Naive thymus-derived CD8-positive, alpha-beta T cell (primary cell): ENCODE measurements around the gene RASD2. TPM values are rescaled to one million over a fixed set of nuclear protein-coding genes. Genes with fewer than 3 reads are reported as not detected.

Experiments used
- ATAC-seq, 2 donors: fragments of 150-1000 bp; cut with Tn5 transposase in 1 of 2; sonication (Bioruptor Pico), chemical (Tn5 transposase) in 1 of 2; 1 replicate in 1 of 2; 2 replicates in 1 of 2; pipeline ENCODE4 v1.10.0; 2021; ENCODE audit warnings: mild to moderate bottlenecking in 2 of 2, moderate library complexity in 2 of 2
- POLR2A ChIA-PET: fragments of 350-600 bp; sonication (Branson Sonifier 250); formaldehyde crosslinking; loops from one replicate; lab custom pipeline; 2021; ENCODE audit warnings: antibody characterized with exemption; lab: Charles Lee
- DNase-seq, 10 donors: peaks; one replicate each; pipeline versions ENCODE4 v3.0.0 to v3.0.0-alpha.2; 2020 to 2022
- H3K27ac Mint-ChIP-seq, 10 donors: one replicate each; pipeline ENCODE4 v1.8.0; 2020 to 2022; ENCODE audit warnings: mild to moderate bottlenecking in 10 of 10, mixed read lengths in 10 of 10, moderate library complexity in 4 of 10, inconsistent platforms in 1 of 10
- H3K27me3 Mint-ChIP-seq, 5 donors: one replicate each; pipeline ENCODE4 v1.8.0; 2021 to 2022; ENCODE audit warnings: mixed read lengths in 5 of 5
- H3K36me3 Mint-ChIP-seq, 3 donors: one replicate each; pipeline ENCODE4 v1.8.0; 2020 to 2022; ENCODE audit warnings: mixed read lengths in 3 of 3, mild to moderate bottlenecking in 2 of 3, inconsistent platforms in 1 of 3
- H3K4me1 Mint-ChIP-seq, 4 donors: one replicate each; pipeline ENCODE4 v1.8.0; 2021 to 2022; ENCODE audit warnings: mixed read lengths in 4 of 4
- H3K4me3 Mint-ChIP-seq, 10 donors: one replicate each; pipeline ENCODE4 v1.8.0; 2020 to 2022; ENCODE audit warnings: mild to moderate bottlenecking in 10 of 10, mixed read lengths in 10 of 10, moderate library complexity in 6 of 10, inconsistent platforms in 1 of 10
- H3K9me3 Mint-ChIP-seq, 9 donors: one replicate each; pipeline ENCODE4 v1.8.0; 2020 to 2022; ENCODE audit warnings: mixed read lengths in 9 of 9, mild to moderate bottlenecking in 3 of 9, inconsistent platforms in 1 of 9, moderate library complexity in 1 of 9
- polyA plus RNA-seq, 3 donors: library from polyadenylated mRNA; unstranded; fragments of 300-500 nt; fragmentation: Illumina TruSeq; gene quantifications; one replicate each; pipeline ENCODE4 v1.2.3, GENCODE V29; 2021
- total RNA-seq, 8 experiments: library from RNA in 2 of 8; stranded (reverse) in 2 of 8; gene quantifications; one replicate each; pipeline ENCODE4 v1.2.3 and lab custom pipeline; 2021 to 2026

RASD2 gene
- total and polyA plus RNA-seq, 5 experiments from 2014 or later, result 0.11 TPM; not detected in 4

DNA sequence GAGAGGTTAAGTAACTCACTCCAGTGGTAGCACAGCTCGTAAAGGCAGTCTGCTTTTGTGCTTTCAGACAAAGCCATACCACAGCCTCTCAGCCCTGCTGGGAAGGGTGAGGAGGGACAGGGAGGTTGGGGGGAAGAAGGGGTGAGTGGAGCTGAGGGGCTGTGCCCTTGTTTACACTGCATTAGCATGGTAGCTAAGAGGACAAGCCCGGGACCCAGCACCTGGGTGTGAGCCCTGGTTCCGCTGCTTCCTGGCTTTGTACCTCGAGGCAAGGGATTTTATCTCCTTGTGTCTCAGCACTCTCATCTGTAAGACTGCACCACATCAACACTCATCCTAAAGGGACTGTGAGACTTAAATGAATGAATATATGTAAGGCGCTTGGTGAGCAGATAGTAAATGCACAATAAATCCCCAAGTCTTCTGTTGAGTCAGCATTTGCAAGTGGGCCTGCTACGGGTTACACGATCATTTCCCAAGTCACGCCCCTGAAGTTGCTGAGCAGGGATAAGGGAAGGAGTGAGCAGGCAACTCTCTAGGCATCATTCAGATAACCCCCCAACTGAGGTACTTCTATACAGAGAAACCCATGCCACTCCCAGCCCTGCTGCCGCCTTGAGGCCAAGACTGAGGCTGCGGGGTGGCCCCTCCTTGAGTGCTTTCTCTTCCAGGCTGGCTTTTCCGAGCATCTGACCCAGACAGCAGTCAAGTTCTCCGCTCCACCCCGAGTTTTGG, 7.5 kb downstream of the RASD2 start:
- Mint-ChIP-seq H3K27ac (peak overlapping the region in 1 of 10 donors; percentile 43), H3K36me3 (no peaks in the 10 kb centered on the region), H3K4me3 (no peak overlapping the region), H3K27me3 (peaks cover 6 to 27% (median 14%) of the 10 kb centered on the region in 5 donors), H3K4me1 (peaks cover 4 to 19% (median 14%) of the 10 kb centered on the region in 4 donors), H3K9me3 (no peaks in the 10 kb centered on the region)
- ATAC-seq, result no peak
- no peak for DNase-seq
- POLR2A ChIA-PET, result no interaction called here

DNA sequence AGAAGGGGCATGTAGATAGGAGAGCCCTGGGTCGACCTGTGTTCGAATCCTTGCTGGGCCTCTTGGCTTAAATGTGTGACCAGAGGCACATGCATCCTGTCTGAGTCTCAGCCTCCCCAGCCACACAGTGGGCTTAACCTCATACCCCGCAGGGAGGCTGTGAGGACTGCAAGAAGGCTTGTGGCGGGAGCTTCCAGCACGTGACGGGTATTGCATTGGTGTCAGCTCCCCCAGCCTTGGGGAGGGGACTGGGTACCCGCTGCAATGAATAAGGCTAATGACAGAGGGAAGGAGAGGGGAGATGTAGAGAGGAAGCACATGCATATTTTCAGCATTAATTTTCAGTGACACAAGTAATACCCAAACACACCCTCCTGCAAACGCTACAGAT, 8.1 kb downstream of the RASD2 start:
- ATAC-seq, result no peak
- Mint-ChIP-seq H3K27ac (no peak overlapping the region), H3K9me3 (no peaks in the 10 kb centered on the region)

GRCh38 chr22:35549328-35549727, 8.7 kb downstream of the RASD2 start:
- no peak for ATAC-seq
- POLR2A ChIA-PET, result no interaction called here
- Mint-ChIP-seq H3K9me3 (no peaks in the 10 kb centered on the region), H3K4me3 (no peak overlapping the region), H3K4me1 (peaks cover 4 to 20% (median 16%) of the 10 kb centered on the region in 4 donors), H3K27ac (peak overlapping the region in 1 of 10 donors; percentile 32), H3K27me3 (peaks cover 0 to 17% (median 6%) of the 10 kb centered on the region in 5 donors), H3K36me3 (no peaks in the 10 kb centered on the region)
- DNase-seq, result no peak

More for the DNA sequence above, 8.1 kb downstream of the RASD2 start:
- Mint-ChIP-seq H3K4me3 (no peak overlapping the region), H3K27me3 (peaks cover 2 to 21% (median 8%) of the 10 kb centered on the region in 5 donors), H3K4me1 (peaks cover 6 to 21% (median 17%) of the 10 kb centered on the region in 4 donors), H3K36me3 (no peaks in the 10 kb centered on the region)
- POLR2A ChIA-PET, result no interaction called here
- no peak for DNase-seq

- H3K27ac Mint-ChIP-seq, result peak overlapping the region in 1 of 10 donors; percentile 28
- DNase-seq, result no peak
- H3K4me3 Mint-ChIP-seq, result no peak overlapping the region
- H3K4me1 Mint-ChIP-seq, result peaks cover 4 to 20% (median 15%) of the 10 kb centered on the region in 4 donors
- peaks cover 0 to 1% (median 0%) of the 10 kb centered on the region in 5 donors for H3K27me3 Mint-ChIP-seq
- no peaks in the 10 kb centered on the region for H3K36me3 Mint-ChIP-seq
- H3K9me3 Mint-ChIP-seq, result no peaks in the 10 kb centered on the region
- ATAC-seq, result no peak
- POLR2A ChIA-PET, result interaction anchor here (0.8 to 3.4 kb wide), 2 partner anchors 10 to 252 kb away, joined by 3 to 15 read pairs; partner anchors contain the start of genes RASD2 and TOM1
Observed at GRCh38 chr22:35551549-35552177, 11.0 kb downstream of the RASD2 start.

DNA sequence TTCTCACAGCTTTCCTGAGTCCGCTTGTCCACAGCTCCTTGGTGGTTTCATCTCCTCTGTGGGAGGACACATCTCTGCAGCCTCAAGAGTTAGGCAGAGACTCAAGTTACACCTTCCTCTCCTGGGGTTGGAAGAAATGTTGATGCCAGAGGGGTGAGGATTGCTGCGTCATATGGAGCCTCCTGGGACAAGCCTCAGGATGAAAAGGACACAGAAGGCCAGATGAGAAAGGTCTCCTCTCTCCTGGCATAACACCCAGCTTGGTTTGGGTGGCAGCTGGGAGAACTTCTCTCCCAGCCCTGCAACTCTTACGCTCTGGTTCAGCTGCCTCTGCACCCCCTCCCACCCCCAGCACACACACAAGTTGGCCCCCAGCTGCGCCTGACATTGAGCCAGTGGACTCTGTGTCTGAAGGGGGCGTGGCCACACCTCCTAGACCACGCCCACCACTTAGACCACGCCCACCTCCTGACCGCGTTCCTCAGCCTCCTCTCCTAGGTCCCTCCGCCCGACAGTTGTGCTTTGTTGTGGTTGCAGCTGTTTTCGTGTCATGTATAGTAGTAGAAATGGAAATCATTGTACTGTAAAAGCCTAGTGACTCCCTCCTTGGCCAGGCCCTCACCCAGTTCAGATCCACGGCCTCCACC, 11.7 kb downstream of the RASD2 start:
- POLR2A ChIA-PET, result interaction anchor here (0.8 to 3.4 kb wide), 2 partner anchors 11 to 253 kb away, joined by 3 to 15 read pairs; partner anchors contain the start of genes RASD2 and TOM1

GRCh38 chr22:35552846-35553245, 12.2 kb downstream of the RASD2 start:
- POLR2A ChIA-PET, result interaction anchor here (3.4 kb wide), 1 partner anchor 11 kb away, joined by 15 read pairs; the partner anchor contains the start of gene RASD2
- no peaks in the 10 kb centered on the region for H3K36me3 Mint-ChIP-seq
- H3K4me1 Mint-ChIP-seq, result peaks cover 4 to 20% (median 15%) of the 10 kb centered on the region in 4 donors
- DNase-seq, result no peak
- H3K27me3 Mint-ChIP-seq, result no peaks in the 10 kb centered on the region
- peak overlapping the region; percentile 3 to 70 (median 54) for H3K4me3 Mint-ChIP-seq
- H3K27ac Mint-ChIP-seq, result peak overlapping the region in 8 of 10 donors; percentile 4 to 91 (median 23)
- H3K9me3 Mint-ChIP-seq, result no peaks in the 10 kb centered on the region
- no peak for ATAC-seq

More for the DNA sequence above, 11.7 kb downstream of the RASD2 start:
- Mint-ChIP-seq H3K4me1 (peaks cover 4 to 20% (median 15%) of the 10 kb centered on the region in 4 donors), H3K27ac (peak overlapping the region in 8 of 10 donors; percentile 4 to 91 (median 28)), H3K9me3 (no peaks in the 10 kb centered on the region), H3K27me3 (no peaks in the 10 kb centered on the region), H3K4me3 (peak overlapping the region; percentile 3 to 70 (median 54)), H3K36me3 (no peaks in the 10 kb centered on the region)
- peak; percentile 67 to 93 (median 85) for DNase-seq
- ATAC-seq, result peak; percentile 99

DNA sequence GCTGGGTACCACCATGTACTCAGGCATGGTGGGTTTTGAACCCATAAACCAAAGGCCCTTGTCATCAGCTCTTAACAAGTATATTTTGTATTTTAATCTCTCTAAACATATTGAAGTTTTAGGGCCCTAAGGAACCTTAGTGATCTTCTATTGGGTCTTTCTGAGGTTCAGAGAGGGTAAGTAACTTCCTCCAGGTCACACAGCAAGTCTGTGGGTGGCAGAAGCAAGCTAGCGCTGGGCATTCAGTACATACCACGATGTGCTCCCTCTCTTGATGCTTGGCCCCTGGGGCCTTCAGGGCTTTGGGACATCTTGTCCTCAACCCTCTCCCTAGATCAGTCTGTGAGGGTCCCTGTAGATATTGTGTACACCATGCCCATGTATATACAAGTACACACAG, 12.7 kb downstream of the RASD2 start:
- peaks cover 0 to 4% (median 0%) of the 10 kb centered on the region in 5 donors for H3K27me3 Mint-ChIP-seq
- H3K4me1 Mint-ChIP-seq, result peaks cover 4 to 20% (median 15%) of the 10 kb centered on the region in 4 donors
- peak overlapping the region in 4 of 10 donors; percentile 19 to 59 (median 46) for H3K4me3 Mint-ChIP-seq
- no peak for ATAC-seq
- H3K36me3 Mint-ChIP-seq, result no peaks in the 10 kb centered on the region
- DNase-seq, result no peak
- H3K9me3 Mint-ChIP-seq, result no peaks in the 10 kb centered on the region
- peak overlapping the region in 1 of 10 donors; percentile 48 for H3K27ac Mint-ChIP-seq
- POLR2A ChIA-PET, result interaction anchor here (3.4 kb wide), 1 partner anchor 12 kb away, joined by 15 read pairs; the partner anchor contains the start of gene RASD2

GRCh38 chr22:35554297-35554845, 13.7 kb downstream of the RASD2 start:
- peaks cover 4 to 20% (median 15%) of the 10 kb centered on the region in 4 donors for H3K4me1 Mint-ChIP-seq
- no peak for DNase-seq
- H3K36me3 Mint-ChIP-seq, result no peaks in the 10 kb centered on the region
- H3K4me3 Mint-ChIP-seq, result no peak overlapping the region
- peaks cover 0 to 4% (median 0%) of the 10 kb centered on the region in 5 donors for H3K27me3 Mint-ChIP-seq
- H3K27ac Mint-ChIP-seq, result peak overlapping the region in 2 of 10 donors; percentile 28 to 31
- POLR2A ChIA-PET, result no interaction called here
- no peaks in the 10 kb centered on the region for H3K9me3 Mint-ChIP-seq
- ATAC-seq, result no peak

GRCh38 chr22:35555483-35555890, 14.9 kb downstream of the RASD2 start:
- ATAC-seq, result no peak
- DNase-seq, result no peak
- Mint-ChIP-seq H3K4me1 (peaks cover 4 to 20% (median 15%) of the 10 kb centered on the region in 4 donors), H3K9me3 (no peaks in the 10 kb centered on the region), H3K27ac (no peak overlapping the region), H3K27me3 (peaks cover 0 to 11% (median 0%) of the 10 kb centered on the region in 5 donors), H3K4me3 (no peak overlapping the region), H3K36me3 (no peaks in the 10 kb centered on the region)
- POLR2A ChIA-PET, result no interaction called here

- Mint-ChIP-seq H3K27ac (no peak overlapping the region), H3K9me3 (no peaks in the 10 kb centered on the region), H3K4me1 (peaks cover 4 to 20% (median 15%) of the 10 kb centered on the region in 4 donors), H3K4me3 (no peak overlapping the region), H3K27me3 (peaks cover 0 to 13% (median 2%) of the 10 kb centered on the region in 5 donors), H3K36me3 (no peaks in the 10 kb centered on the region)
- POLR2A ChIA-PET, result no interaction called here
- ATAC-seq, result no peak
- no peak for DNase-seq
Observed at GRCh38 chr22:35555946-35556547, 15.4 kb downstream of the RASD2 start.

GRCh38 chr22:35556666-35557065, 16.0 kb downstream of the RASD2 start:
- Mint-ChIP-seq H3K9me3 (no peaks in the 10 kb centered on the region), H3K27ac (no peak overlapping the region), H3K36me3 (no peaks in the 10 kb centered on the region), H3K4me3 (no peak overlapping the region), H3K4me1 (peaks cover 4 to 20% (median 15%) of the 10 kb centered on the region in 4 donors), H3K27me3 (peaks cover 3 to 19% (median 8%) of the 10 kb centered on the region in 5 donors)
- ATAC-seq, result no peak
- POLR2A ChIA-PET, result no interaction called here
- DNase-seq, result no peak

GRCh38 chr22:35558031-35558430, 17.4 kb downstream of the RASD2 start:
- H3K4me1 Mint-ChIP-seq, result peaks cover 4 to 11% (median 8%) of the 10 kb centered on the region in 4 donors
- POLR2A ChIA-PET, result no interaction called here
- H3K27ac Mint-ChIP-seq, result peak overlapping the region in 2 of 10 donors; percentile 76 to 84
- H3K4me3 Mint-ChIP-seq, result no peak overlapping the region
- no peak for ATAC-seq
- H3K36me3 Mint-ChIP-seq, result no peaks in the 10 kb centered on the region
- no peaks in the 10 kb centered on the region for H3K9me3 Mint-ChIP-seq
- peaks cover 3 to 25% (median 16%) of the 10 kb centered on the region in 5 donors for H3K27me3 Mint-ChIP-seq
- DNase-seq, result no peak
